A673 (cell line): Measurements from ENCODE around the gene SH3TC2.

ENCODE experiments used
- EZH2 ChIP-seq: fragments of 200-600 bp; sonication (generic); IDR thresholded peaks from 2 replicates; pipeline ENCODE4 v1.6.1; 2017; ENCODE audit warnings: borderline replicate concordance, low read depth, mild to moderate bottlenecking, mixed read lengths, antibody characterized with exemption, low read length; ENCODE audit not compliant: poor library complexity, severe bottlenecking
- TF ChIP-seq, protein P1 (sequence below): fragments of 300-800, 200-600 bp; sonication (generic); conservative IDR thresholded peaks from 2 replicates; pipeline ENCODE4 v1.5.1; 2017; ENCODE audit warnings: low read depth, mild to moderate bottlenecking, antibody characterized with exemption, low read length, moderate library complexity, mixed read lengths

DNA sequence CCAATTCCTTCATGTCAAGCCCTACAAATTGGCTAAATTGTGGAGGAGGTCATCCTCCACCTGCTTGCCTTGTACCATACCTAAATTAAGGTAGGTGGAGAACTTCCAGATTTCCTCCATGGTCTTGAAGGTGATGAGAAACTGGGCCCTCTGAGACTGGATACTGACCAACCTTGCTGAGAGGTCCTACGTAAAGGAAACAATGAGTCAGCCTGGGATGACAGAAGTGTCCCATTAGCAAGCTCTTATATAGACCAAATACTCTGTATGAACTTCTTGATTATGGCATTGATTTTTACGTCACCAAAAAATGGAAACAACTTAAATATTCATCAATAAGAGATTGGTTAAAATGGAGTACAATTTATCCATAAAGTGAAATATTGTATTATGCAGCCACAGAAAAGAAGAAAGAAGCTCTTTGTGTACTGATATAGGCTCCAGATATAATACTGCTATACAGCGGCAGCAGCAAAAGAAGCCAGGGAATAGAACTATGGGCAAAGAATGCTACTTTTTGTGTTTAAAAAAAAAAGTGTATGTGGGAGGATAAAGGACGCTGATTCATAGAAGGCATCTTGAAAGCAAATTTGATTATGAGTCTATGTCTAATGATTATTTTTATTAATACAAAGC lies 18.3 kb downstream of the SH3TC2 start:
- TF ChIP-seq, protein P1, sequence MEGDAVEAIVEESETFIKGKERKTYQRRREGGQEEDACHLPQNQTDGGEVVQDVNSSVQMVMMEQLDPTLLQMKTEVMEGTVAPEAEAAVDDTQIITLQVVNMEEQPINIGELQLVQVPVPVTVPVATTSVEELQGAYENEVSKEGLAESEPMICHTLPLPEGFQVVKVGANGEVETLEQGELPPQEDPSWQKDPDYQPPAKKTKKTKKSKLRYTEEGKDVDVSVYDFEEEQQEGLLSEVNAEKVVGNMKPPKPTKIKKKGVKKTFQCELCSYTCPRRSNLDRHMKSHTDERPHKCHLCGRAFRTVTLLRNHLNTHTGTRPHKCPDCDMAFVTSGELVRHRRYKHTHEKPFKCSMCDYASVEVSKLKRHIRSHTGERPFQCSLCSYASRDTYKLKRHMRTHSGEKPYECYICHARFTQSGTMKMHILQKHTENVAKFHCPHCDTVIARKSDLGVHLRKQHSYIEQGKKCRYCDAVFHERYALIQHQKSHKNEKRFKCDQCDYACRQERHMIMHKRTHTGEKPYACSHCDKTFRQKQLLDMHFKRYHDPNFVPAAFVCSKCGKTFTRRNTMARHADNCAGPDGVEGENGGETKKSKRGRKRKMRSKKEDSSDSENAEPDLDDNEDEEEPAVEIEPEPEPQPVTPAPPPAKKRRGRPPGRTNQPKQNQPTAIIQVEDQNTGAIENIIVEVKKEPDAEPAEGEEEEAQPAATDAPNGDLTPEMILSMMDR: no peak
- TF ChIP-seq EZH2: no peak
